A549 (cell line): ENCODE measurements around the gene CHM. TPM values are rescaled to one million over a fixed set of nuclear protein-coding genes. Genes with fewer than 3 reads are reported as not detected.

Experiments
- ATAC-seq, 2 experiments: fragments of 200-7000 bp in 1 of 2; fragments of >200 bp in 1 of 2; cut with Nextera tagmentation in 1 of 2; cut with Tn5 transposase in 1 of 2; 3 replicates each; pipeline versions ENCODE4 v1.8.0 to v1.9.1; 2018 to 2020; ENCODE audit warnings: mild to moderate bottlenecking in 1 of 2, moderate library complexity in 1 of 2
- CTCF ChIA-PET: fragments of 300-600 bp; sonication (Branson Sonifier 250); formaldehyde crosslinking; extraction: SDS; loops from one replicate; lab custom pipeline; 2021; ENCODE audit warnings: antibody characterized with exemption, inconsistent platforms; lab: Yijun Ruan, JAX
- POLR2A ChIA-PET: fragments of 350-600 bp; formaldehyde crosslinking; extraction: SDS; loops from one replicate; lab custom pipeline; 2021; ENCODE audit warnings: antibody characterized with exemption, inconsistent platforms; lab: Yijun Ruan, JAX
- DNase-seq, 2 experiments: peaks; one replicate each; pipeline versions ENCODE4 v3.0.0 to v3.0.0-alpha.2; 2011 to 2016; ENCODE audit warnings: low read depth in 1 of 2, low spot score in 1 of 2
- FAIRE-seq: peaks from 2 replicates; lab custom pipeline; 2011; peaks lifted over from hg19 to GRCh38; lab: Jason Lieb, UNC
- H3K27ac ChIP-seq, 2 experiments: fragments of >200 bp; sonication (Bioruptor Twin); formaldehyde crosslinking; 3 replicates each; pipeline ENCODE4 v1.5.1; 2016 to 2017
- H3K4me1 ChIP-seq: fragments of >200 bp; sonication (Bioruptor Twin); formaldehyde crosslinking; 3 replicates; pipeline ENCODE4 v1.6.1; 2016
- H3K4me2 ChIP-seq: fragments of >200 bp; sonication (Bioruptor Twin); formaldehyde crosslinking; 3 replicates; pipeline ENCODE4 v1.6.1; 2016
- H3K4me3 ChIP-seq: fragments of >200 bp; sonication (Bioruptor Twin); formaldehyde crosslinking; 3 replicates; pipeline ENCODE4 v1.5.1; 2016
- H3K9me3 ChIP-seq: fragments of >200 bp; sonication (Bioruptor Twin); formaldehyde crosslinking; 3 replicates; pipeline ENCODE4 v1.6.1; 2016
- BHLHE40 ChIP-seq: IDR thresholded peaks from 2 replicates; pipeline ENCODE4 v1.6.1; 2012; ENCODE audit warnings: low read depth, low read length, inconsistent platforms
- CBX2 ChIP-seq: fragments of 200-600 bp; sonication (generic); IDR thresholded peaks from 2 replicates; pipeline ENCODE4 v1.6.1; 2016; ENCODE audit warnings: low read depth, mild to moderate bottlenecking, borderline replicate concordance
- CHD2 ChIP-seq: fragments of 150-350 bp; IDR thresholded peaks from 2 replicates; pipeline ENCODE4 v1.6.1; 2014; ENCODE audit warnings: low read length; ENCODE audit not compliant: partially characterized antibody
- EP300 ChIP-seq, 2 experiments: fragments of >200 bp; sonication (Bioruptor Twin); formaldehyde crosslinking; IDR thresholded peaks; 2 replicates in 1 of 2; 3 replicates in 1 of 2; pipeline ENCODE4 v1.6.1; 2016 to 2017
- ESRRA ChIP-seq: fragments of 150-350 bp; IDR thresholded peaks from 2 replicates; pipeline ENCODE4 v1.6.1; 2014; ENCODE audit warnings: mild to moderate bottlenecking, low read length, borderline replicate concordance
- HMGXB4 ChIP-seq: fragments of 250-450 bp; sonication (Bioruptor Pico); IDR thresholded peaks from 2 replicates; pipeline ENCODE4 v1.5.0; 2021; ENCODE audit warnings: mild to moderate bottlenecking, moderate library complexity, borderline replicate concordance
- HOXA7 ChIP-seq: fragments of 250-450 bp; sonication (Bioruptor Pico); IDR thresholded peaks from 2 replicates; pipeline ENCODE4 v1.5.0; 2020; ENCODE audit warnings: mild to moderate bottlenecking, moderate library complexity
- HOXB5 ChIP-seq: fragments of 250-450 bp; sonication (Bioruptor Pico); IDR thresholded peaks from 2 replicates; pipeline ENCODE4 v1.5.0; 2020; ENCODE audit warnings: mild to moderate bottlenecking, moderate library complexity
- JUNB ChIP-seq: fragments of >200 bp; sonication (Bioruptor Twin); formaldehyde crosslinking; IDR thresholded peaks from 2 replicates; pipeline ENCODE4 v1.6.1; 2016
- KDM1A ChIP-seq: fragments of 200-600 bp; sonication (generic); IDR thresholded peaks from 2 replicates; pipeline ENCODE4 v1.6.1; 2016; ENCODE audit warnings: low read depth, mild to moderate bottlenecking
- KDM5A ChIP-seq: fragments of 200-600 bp; sonication (generic); IDR thresholded peaks from 2 replicates; pipeline ENCODE4 v1.6.1; 2016; ENCODE audit warnings: antibody characterized with exemption, mild to moderate bottlenecking
- MAX ChIP-seq: IDR thresholded peaks from 2 replicates; pipeline ENCODE4 v1.6.1; 2012
- NFE2L2 ChIP-seq: fragments of 150-350 bp; conservative IDR thresholded peaks from 2 replicates; pipeline ENCODE4 v1.6.1; 2014; ENCODE audit warnings: low read length
- PHF8 ChIP-seq: fragments of 200-600 bp; sonication (generic); IDR thresholded peaks from 2 replicates; pipeline ENCODE4 v1.6.1; 2016; ENCODE audit warnings: low read depth, mild to moderate bottlenecking, antibody characterized with exemption, moderate library complexity, borderline replicate concordance
- POLR2AphosphoS2 ChIP-seq: conservative IDR thresholded peaks from 2 replicates; pipeline ENCODE4 v1.6.1; 2012; ENCODE audit warnings: low read length, improper control_type of control experiment, inconsistent platforms
- RAD21 ChIP-seq, 2 experiments: fragments of >200 bp in 1 of 2; sonication (Bioruptor Twin) in 1 of 2; formaldehyde crosslinking in 1 of 2; IDR thresholded peaks in 1 of 2; conservative IDR thresholded peaks in 1 of 2; 2 replicates in 1 of 2; 3 replicates in 1 of 2; pipeline ENCODE4 v1.6.1; 2012 to 2018; ENCODE audit warnings: inconsistent platforms in 1 of 2
- RARB ChIP-seq: fragments of 250-450 bp; sonication (Bioruptor Pico); IDR thresholded peaks from 2 replicates; pipeline ENCODE4 v1.8.0; 2021; ENCODE audit warnings: mild to moderate bottlenecking, moderate library complexity
- RCOR1 ChIP-seq: fragments of 150-350 bp; IDR thresholded peaks from 2 replicates; pipeline ENCODE4 v1.6.1; 2014; ENCODE audit warnings: antibody characterized with exemption, low read length, low read depth
- RNF2 ChIP-seq: fragments of 200-600 bp; sonication (generic); IDR thresholded peaks from 2 replicates; pipeline ENCODE4 v1.6.1; 2016; ENCODE audit warnings: low read depth, mild to moderate bottlenecking, antibody characterized with exemption, moderate library complexity, borderline replicate concordance
- SMC3 ChIP-seq: fragments of >200 bp; sonication (Bioruptor Twin); formaldehyde crosslinking; IDR thresholded peaks from 3 replicates; pipeline ENCODE4 v1.6.1; 2018; ENCODE audit warnings: inconsistent platforms
- ZFP36 ChIP-seq: fragments of 450-650 bp; IDR thresholded peaks from 2 replicates; pipeline ENCODE4 v1.6.1; 2014; ENCODE audit warnings: borderline replicate concordance; ENCODE audit not compliant: partially characterized antibody
- ZNF302 ChIP-seq: fragments of 250-450 bp; sonication (Bioruptor Pico); IDR thresholded peaks from 2 replicates; pipeline ENCODE4 v1.9.0; 2021; ENCODE audit warnings: inconsistent platforms, mild to moderate bottlenecking, moderate library complexity
- WGBS: methylation state at CpG from one replicate; pipeline ENCODE4 v1.1.6; 2017; ENCODE audit errors: missing lambda C conversion rate; 5-methylcytosine and 5-hydroxymethylcytosine counted together
- polyA plus RNA-seq, 4 experiments: library from polyadenylated mRNA; depleted of rRNA in 3 of 4; stranded (reverse); fragments of >200 nt; fragmentation: RNase III in 1 of 4; extraction: RNeasy Plus Mini Kit Qiagen cat#74134 plus additional on column Dnase treatment in 1 of 4; gene quantifications; 2 replicates in 3 of 4; 3 replicates in 1 of 4; pipeline ENCODE4 v1.2.3, GENCODE V29; 2011 to 2017
- TF ChIP-seq, protein P1 (sequence below): fragments of >200 bp; sonication (Bioruptor Twin); formaldehyde crosslinking; IDR thresholded peaks from 2 replicates; pipeline ENCODE4 v1.6.1; 2016

The CHM gene
- polyA plus RNA-seq, 2 of the 4 experiments (the other 2 are of a cell fraction): 13.9 to 23.7 TPM

GRCh38 chrX:85995641-85996040 is 51.7 kb downstream of the CHM start:
- ChIA-PET CTCF (no interaction called here), POLR2A (no interaction called here)
- TF ChIP-seq POLR2AphosphoS2 (no peak), HMGXB4 (CRISPR knock-in tag) (no peak), RCOR1 (no peak), EP300 (IDR thresholded peaks at IDR 0.05) (no peak), SMC3 (no peak), ZNF302 (CRISPR knock-in tag) (no peak), ESRRA (no peak), RAD21 (conservative IDR thresholded peaks at IDR 0.05 in 1 of 2, IDR thresholded peaks at IDR 0.05 in 1 of 2) (no peak), CBX2 (no peak), HOXA7 (CRISPR knock-in tag) (no peak), MAX (no peak), ZFP36 (no peak)
- H3K27ac ChIP-seq: no peak overlapping the region
- peaks cover 27% of the 10 kb centered on the region for H3K4me1 ChIP-seq
- ATAC-seq (no peak), FAIRE-seq (no peak), DNase-seq (no peak)
- H3K9me3 ChIP-seq: no peaks in the 10 kb centered on the region
- no peak overlapping the region for H3K4me2 ChIP-seq
- no peak overlapping the region for H3K4me3 ChIP-seq
- 94% methylated on average over 1 of the region's 1 CpG for WGBS

DNA sequence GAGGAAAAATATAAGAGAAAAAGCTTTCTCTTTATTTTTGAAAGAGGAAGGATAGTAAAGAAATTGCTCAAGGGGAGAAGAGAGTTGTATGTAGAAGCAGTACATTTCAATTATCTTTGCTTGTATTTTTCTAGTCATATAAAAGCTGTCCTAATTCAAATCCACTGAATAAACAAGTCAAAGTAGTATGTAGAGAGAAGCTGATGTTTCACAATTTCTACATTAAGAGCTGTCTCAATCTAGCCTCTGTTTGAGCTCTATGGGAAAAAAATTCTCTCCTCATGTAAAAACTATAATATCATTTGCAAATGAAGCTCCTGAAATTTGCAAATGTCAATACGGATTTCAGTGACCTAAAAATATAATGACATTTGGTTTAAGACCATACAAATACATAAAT is 52.6 kb downstream of the CHM start:
- no peak overlapping the region for H3K27ac ChIP-seq
- 82% methylated on average over 1 of the region's 1 CpG for WGBS

DNA sequence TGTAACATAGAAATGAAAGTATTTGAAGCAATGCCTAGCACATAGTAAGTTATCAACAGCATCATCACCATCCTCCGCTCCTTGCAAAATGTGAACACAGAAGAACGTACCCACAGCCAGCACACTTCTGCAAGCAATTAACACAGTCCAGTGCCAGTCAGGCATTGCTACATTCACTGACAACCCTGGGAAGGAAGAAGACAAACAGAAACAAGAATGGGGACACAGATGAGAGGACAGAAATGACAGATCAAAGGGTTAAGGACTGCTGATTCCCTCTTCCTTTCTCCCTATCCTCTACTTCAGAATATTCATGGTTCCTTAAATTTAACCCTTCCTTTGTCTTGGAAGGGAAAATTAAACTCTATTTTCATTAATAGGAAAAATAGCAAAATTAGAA is 53.1 kb downstream of the CHM start:
- H3K9me3 ChIP-seq: no peaks in the 10 kb centered on the region
- FAIRE-seq (no peak), ATAC-seq (no peak), DNase-seq (no peak)
- no peak overlapping the region for H3K27ac ChIP-seq
- H3K4me2 ChIP-seq: no peak overlapping the region
- H3K4me3 ChIP-seq: no peak overlapping the region
- POLR2A ChIA-PET: no interaction called here
- peaks cover 27% of the 10 kb centered on the region for H3K4me1 ChIP-seq
- 89% methylated on average over 2 of the region's 2 CpGs for WGBS
- no peak for TF ChIP-seq RARB (CRISPR knock-in tag)
- no peak for TF ChIP-seq BHLHE40
- no peak for TF ChIP-seq NFE2L2
- TF ChIP-seq KDM1A: no peak
- no peak for TF ChIP-seq PHF8
- TF ChIP-seq JUNB: no peak
- TF ChIP-seq HOXB5: no peak
- no peak for TF ChIP-seq MAX
- TF ChIP-seq, protein P1, sequence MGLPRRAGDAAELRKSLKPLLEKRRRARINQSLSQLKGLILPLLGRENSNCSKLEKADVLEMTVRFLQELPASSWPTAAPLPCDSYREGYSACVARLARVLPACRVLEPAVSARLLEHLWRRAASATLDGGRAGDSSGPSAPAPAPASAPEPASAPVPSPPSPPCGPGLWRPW: no peak
- no peak for TF ChIP-seq KDM5A
- no peak for TF ChIP-seq CHD2
- TF ChIP-seq, all 56 proteins: peak for 0
- CTCF ChIA-PET: no interaction called here

More for the DNA sequence above, 52.6 kb downstream of the CHM start:
- CTCF ChIA-PET: no interaction called here
- no peak overlapping the region for H3K4me3 ChIP-seq
- DNase-seq: no peak
- no peaks in the 10 kb centered on the region for H3K9me3 ChIP-seq
- POLR2A ChIA-PET: no interaction called here
- no peak for TF ChIP-seq RNF2
- no peak for TF ChIP-seq RCOR1
- TF ChIP-seq, all 56 proteins: peak for 0
- Histone ChIP-seq H3K4me2 (no peak overlapping the region), H3K4me1 (peaks cover 27% of the 10 kb centered on the region)
- FAIRE-seq (no peak), ATAC-seq (no peak)
